Measurements from ENCODE around the gene MYZAP.

DNA sequence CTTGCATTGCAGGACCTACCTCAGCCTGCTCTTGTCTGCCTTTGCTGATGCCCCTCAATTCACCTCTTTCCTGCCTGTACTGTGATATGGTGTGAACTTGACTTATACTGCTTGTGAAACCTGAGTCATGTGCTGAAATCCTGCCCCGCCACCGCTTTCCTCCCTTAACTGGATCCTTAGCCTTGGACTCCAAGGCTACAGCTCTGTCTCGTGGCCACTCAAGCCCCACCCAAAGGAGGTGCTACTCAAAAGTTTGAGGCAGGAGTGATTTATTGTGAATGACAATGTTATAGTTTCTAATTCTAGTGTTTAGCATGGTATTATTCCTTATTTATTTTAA, 56.1 kb downstream of the MYZAP start:
- TF ChIP-seq, protein P1, sequence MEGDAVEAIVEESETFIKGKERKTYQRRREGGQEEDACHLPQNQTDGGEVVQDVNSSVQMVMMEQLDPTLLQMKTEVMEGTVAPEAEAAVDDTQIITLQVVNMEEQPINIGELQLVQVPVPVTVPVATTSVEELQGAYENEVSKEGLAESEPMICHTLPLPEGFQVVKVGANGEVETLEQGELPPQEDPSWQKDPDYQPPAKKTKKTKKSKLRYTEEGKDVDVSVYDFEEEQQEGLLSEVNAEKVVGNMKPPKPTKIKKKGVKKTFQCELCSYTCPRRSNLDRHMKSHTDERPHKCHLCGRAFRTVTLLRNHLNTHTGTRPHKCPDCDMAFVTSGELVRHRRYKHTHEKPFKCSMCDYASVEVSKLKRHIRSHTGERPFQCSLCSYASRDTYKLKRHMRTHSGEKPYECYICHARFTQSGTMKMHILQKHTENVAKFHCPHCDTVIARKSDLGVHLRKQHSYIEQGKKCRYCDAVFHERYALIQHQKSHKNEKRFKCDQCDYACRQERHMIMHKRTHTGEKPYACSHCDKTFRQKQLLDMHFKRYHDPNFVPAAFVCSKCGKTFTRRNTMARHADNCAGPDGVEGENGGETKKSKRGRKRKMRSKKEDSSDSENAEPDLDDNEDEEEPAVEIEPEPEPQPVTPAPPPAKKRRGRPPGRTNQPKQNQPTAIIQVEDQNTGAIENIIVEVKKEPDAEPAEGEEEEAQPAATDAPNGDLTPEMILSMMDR (IDR thresholded peaks at IDR 0.05) = no peak
- TF ChIP-seq TCF7L2 (IDR thresholded peaks at IDR 0.05; ENCODE audit: low read depth, low read length) = no peak
- TF ChIP-seq POLR2AphosphoS5 (IDR thresholded peaks at IDR 0.05; ENCODE audit: low read depth, low read length) = no peak
